Measurements from ENCODE around the gene DCUN1D2.

DNA sequence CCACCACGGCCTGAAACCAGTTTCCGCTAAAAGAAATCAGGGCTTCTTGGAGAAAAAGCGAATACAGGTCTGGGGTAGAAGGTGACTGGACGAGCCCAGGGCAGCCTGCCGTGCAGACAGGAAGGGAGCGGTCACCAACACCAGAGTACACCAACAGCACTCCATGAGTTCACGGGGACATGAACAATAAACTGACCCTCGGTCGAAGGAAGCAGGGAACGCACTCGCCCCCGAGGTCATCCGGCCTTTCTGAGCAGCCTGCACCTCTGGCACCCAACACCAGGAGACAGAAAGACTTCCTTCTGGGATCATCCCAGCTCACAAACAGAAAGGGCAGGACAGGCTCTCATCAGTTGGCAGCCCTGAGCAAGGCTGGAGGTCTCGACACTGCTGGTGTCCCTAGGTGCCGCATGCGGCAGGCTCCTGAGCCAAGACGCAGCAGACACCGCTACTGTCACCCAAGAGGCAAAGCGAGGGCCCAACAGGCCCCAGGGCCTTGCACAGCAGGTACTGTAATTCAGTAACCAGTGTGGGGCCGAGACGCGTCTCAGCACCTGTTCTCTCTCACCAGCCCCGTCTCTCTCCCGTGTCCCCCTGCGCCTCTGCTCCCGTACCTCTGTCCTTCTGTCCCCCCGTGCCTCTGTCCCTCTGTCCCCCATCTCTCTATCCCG, 18.0 kb downstream of the DCUN1D2 start:
- TF ChIP-seq CTCF (IDR thresholded peaks at IDR 0.05) (no peak), EP300 (IDR thresholded peaks at IDR 0.05) (no peak), POLR2A (IDR thresholded peaks at IDR 0.05) (no peak)
